OCI-LY1 (cell line): ENCODE data around the gene MRPS22.

Experiments used
- CTCF ChIP-seq: fragments of 200-600 bp; sonication (generic), shearing (Covaris generic); IDR thresholded peaks from 2 replicates; pipeline ENCODE4 v1.5.1; 2017; ENCODE audit warnings: mild to moderate bottlenecking, antibody characterized with exemption, low read length, moderate library complexity, mixed read lengths
- EZH2 ChIP-seq: fragments of 200-600 bp; sonication (generic), shearing (Covaris generic); IDR thresholded peaks from 2 replicates; pipeline ENCODE4 v1.8.0; 2017; ENCODE audit warnings: borderline replicate concordance, mixed run types, mild to moderate bottlenecking, antibody characterized with exemption, low read length, moderate library complexity, mixed read lengths

GRCh38 chr3:139388077-139388476 is 44.3 kb downstream of the MRPS22 start:
- TF ChIP-seq CTCF (no peak), EZH2 (no peak)
